Smooth muscle cell (in vitro differentiated cells): ENCODE results near the gene JAKMIP1. TPM values are rescaled to one million over a fixed set of nuclear protein-coding genes. Genes with fewer than 3 reads are reported as not detected.

Source experiments
- DNase-seq: peaks from one replicate; lab custom pipeline; 2025; ENCODE audit not compliant: unreplicated experiment; lab: John Stamatoyannopoulos, UW
- H2AFZ ChIP-seq: fragments of 200-600 bp; sonication (generic); 2 replicates; pipeline ENCODE4 v1.6.0; 2016; ENCODE audit warnings: antibody characterized with exemption, low read depth, mild to moderate bottlenecking
- H3F3A ChIP-seq: fragments of 200-600 bp; sonication (generic); 2 replicates; pipeline ENCODE4 v1.6.0; 2017; ENCODE audit warnings: antibody characterized with exemption, low read depth
- H3K27ac ChIP-seq: fragments of 200-600 bp; sonication (generic); 2 replicates; pipeline ENCODE4 v1.5.1; 2016; ENCODE audit warnings: low read depth, mild to moderate bottlenecking
- H3K27me3 ChIP-seq: fragments of 200-600 bp; sonication (generic); 2 replicates; pipeline ENCODE4 v1.6.1; 2016; ENCODE audit warnings: low read depth, mild to moderate bottlenecking
- H3K36me3 ChIP-seq: fragments of 200-600 bp; sonication (generic); 2 replicates; pipeline ENCODE4 v1.5.1; 2016; ENCODE audit warnings: low read depth
- H3K4me1 ChIP-seq: fragments of 200-600 bp; sonication (generic); 2 replicates; pipeline ENCODE4 v1.5.1; 2016; ENCODE audit warnings: low read depth
- H3K4me2 ChIP-seq: fragments of 200-600 bp; sonication (generic); 2 replicates; pipeline ENCODE4 v1.6.0; 2016; ENCODE audit warnings: mild to moderate bottlenecking
- H3K4me3 ChIP-seq: fragments of 200-600 bp; sonication (generic); 2 replicates; pipeline ENCODE4 v1.5.1; 2016; ENCODE audit warnings: mild to moderate bottlenecking
- H3K79me2 ChIP-seq: fragments of 200-600 bp; sonication (generic); 2 replicates; pipeline ENCODE4 v1.6.0; 2016; ENCODE audit warnings: low read depth, mild to moderate bottlenecking
- H3K9ac ChIP-seq: fragments of 200-600 bp; sonication (generic); 2 replicates; pipeline ENCODE4 v1.6.0; 2016; ENCODE audit warnings: low read depth
- H3K9me3 ChIP-seq: fragments of 200-600 bp; sonication (generic); replicated peaks from 2 replicates; pipeline ENCODE4 v1.5.1; 2016; ENCODE audit warnings: low read depth
- H4K20me1 ChIP-seq: fragments of 200-600 bp; sonication (generic); 2 replicates; pipeline ENCODE4 v1.6.0; 2016; ENCODE audit warnings: low read depth
- WGBS: methylation state at CpG from one replicate; pipeline ENCODE4 v1.1.7; 2016; ENCODE audit warnings: low lambda C conversion rate; 5-methylcytosine and 5-hydroxymethylcytosine counted together
- polyA plus RNA-seq: library from polyadenylated mRNA; unstranded; fragments of >200 nt; fragmentation: Nextera tagmentation; extraction: Ambion mirVana; gene quantifications from 2 replicates; pipeline ENCODE4 v1.2.1, GENCODE V29; 2016
- total RNA-seq: library from RNA; depleted of rRNA; stranded (reverse); fragments of >200 nt; gene quantifications from 2 replicates; pipeline ENCODE4 v1.2.3, GENCODE V29; 2014
- TF ChIP-seq, protein P1 (sequence below): fragments of 200-600 bp; sonication (generic); IDR thresholded peaks from 2 replicates; pipeline ENCODE4 v1.5.1; 2017; ENCODE audit warnings: borderline replicate concordance, mild to moderate bottlenecking, antibody characterized with exemption; ENCODE audit not compliant: insufficient read depth, poor library complexity, severe bottlenecking

JAKMIP1 gene
- total and polyA plus RNA-seq, 2 experiments from 2014 or later, result 0.64 TPM; not detected in 1

DNA sequence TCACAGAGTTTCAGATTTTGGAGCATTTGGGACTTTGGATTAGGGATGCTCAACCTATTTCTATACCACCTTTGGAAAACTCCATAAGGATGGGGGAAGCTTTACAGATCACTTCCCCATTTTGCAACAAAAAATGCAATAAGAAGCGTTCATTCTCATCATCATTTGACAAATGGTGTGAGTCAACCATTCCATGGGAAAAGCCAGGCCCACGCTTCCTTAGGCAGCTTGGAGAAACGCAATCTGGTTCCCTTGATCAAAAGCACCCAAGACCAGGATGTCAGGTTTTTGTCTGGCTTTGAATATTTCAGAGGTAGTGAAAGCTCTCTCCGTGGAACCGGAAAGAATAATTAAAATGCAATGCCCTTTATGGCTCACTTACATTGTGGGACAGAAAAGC lies 102.8 kb downstream of the JAKMIP1 start:
- Histone ChIP-seq H3K9ac (no peak overlapping the region), H2AFZ (no peak overlapping the region), H3K4me3 (no peak overlapping the region), H3K27me3 (peaks cover 21% of the 10 kb centered on the region), H3K4me1 (no peaks in the 10 kb centered on the region), H3K79me2 (no peaks in the 10 kb centered on the region), H3K9me3 (no peaks in the 10 kb centered on the region), H3K27ac (no peak overlapping the region), H4K20me1 (no peaks in the 10 kb centered on the region), H3K36me3 (no peaks in the 10 kb centered on the region), H3K4me2 (no peak overlapping the region), H3F3A (no peaks in the 10 kb centered on the region)
- 84% methylated on average over 5 of the region's 5 CpGs for WGBS
- DNase-seq, result no peak
- TF ChIP-seq, protein P1, sequence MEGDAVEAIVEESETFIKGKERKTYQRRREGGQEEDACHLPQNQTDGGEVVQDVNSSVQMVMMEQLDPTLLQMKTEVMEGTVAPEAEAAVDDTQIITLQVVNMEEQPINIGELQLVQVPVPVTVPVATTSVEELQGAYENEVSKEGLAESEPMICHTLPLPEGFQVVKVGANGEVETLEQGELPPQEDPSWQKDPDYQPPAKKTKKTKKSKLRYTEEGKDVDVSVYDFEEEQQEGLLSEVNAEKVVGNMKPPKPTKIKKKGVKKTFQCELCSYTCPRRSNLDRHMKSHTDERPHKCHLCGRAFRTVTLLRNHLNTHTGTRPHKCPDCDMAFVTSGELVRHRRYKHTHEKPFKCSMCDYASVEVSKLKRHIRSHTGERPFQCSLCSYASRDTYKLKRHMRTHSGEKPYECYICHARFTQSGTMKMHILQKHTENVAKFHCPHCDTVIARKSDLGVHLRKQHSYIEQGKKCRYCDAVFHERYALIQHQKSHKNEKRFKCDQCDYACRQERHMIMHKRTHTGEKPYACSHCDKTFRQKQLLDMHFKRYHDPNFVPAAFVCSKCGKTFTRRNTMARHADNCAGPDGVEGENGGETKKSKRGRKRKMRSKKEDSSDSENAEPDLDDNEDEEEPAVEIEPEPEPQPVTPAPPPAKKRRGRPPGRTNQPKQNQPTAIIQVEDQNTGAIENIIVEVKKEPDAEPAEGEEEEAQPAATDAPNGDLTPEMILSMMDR, result no peak

DNA sequence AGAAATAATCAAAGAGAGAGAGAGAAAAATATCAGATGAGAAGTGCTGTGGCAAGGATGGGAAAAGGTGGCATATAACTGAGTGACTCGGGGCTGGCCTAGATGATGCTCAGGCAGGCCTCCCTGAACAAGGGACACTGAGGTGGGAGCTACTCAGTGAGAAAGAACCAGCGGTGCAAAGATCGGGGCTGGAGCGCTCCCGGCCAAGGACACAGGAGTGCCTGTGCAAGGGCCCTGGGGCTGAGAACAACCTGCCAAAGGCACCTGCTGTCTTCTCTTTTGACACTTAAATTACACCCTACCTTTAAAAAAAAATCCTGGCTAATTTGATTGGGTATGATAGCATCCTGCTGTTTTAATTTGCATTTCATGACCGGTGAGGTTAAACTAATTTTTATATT lies 104.5 kb downstream of the JAKMIP1 start:
- TF ChIP-seq, protein P1, result no peak
- no peak for DNase-seq
- Histone ChIP-seq H3F3A (no peaks in the 10 kb centered on the region), H3K27ac (no peak overlapping the region), H3K4me3 (no peak overlapping the region), H3K9me3 (no peaks in the 10 kb centered on the region), H3K79me2 (no peaks in the 10 kb centered on the region), H3K36me3 (no peaks in the 10 kb centered on the region), H4K20me1 (no peaks in the 10 kb centered on the region), H3K4me1 (no peaks in the 10 kb centered on the region), H3K4me2 (no peak overlapping the region), H3K27me3 (peaks cover 31% of the 10 kb centered on the region), H2AFZ (no peak overlapping the region), H3K9ac (no peak overlapping the region)
- 93% methylated on average over 6 of the region's 6 CpGs for WGBS

DNA sequence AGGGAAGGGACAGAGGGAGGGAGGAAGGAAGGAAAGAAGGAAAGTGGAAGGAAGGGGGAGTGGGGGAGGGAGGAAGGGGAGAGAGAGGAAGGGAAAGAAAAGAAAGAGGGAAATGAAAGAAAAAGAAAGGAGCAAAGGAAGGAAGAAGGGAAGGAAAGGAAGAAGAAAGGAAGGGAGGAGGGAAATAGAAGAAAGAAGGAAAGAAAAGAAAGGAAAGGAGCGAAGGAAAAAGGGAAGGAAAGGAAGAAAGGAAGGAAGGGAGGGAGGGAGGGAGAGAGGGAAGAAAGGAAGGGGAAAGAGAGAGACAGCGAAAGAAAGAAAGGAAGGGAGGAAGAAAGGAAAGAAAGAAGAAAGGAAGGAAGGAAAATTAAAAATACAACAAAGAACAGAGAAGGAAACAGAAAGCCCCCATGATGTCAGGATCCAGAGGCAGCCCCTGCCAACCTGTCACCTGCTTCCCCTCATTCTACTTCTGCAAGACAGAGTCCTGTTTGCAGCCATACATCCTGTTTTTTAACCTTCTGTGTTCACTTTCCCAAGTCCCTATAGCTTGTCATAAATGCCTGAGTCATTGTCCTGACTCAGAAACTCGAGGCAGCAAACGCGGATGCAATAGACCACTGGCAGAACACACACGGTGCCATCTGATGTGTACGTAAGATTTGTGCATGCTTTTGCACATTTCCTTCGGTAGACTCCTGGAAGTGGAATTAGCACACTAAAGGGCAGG lies 105.2 kb downstream of the JAKMIP1 start:
- no peaks in the 10 kb centered on the region for H3K4me1 ChIP-seq
- H4K20me1 ChIP-seq, result no peaks in the 10 kb centered on the region
- 35% methylated on average over 7 of the region's 8 CpGs for WGBS
- H3K36me3 ChIP-seq, result no peaks in the 10 kb centered on the region
- H3K4me3 ChIP-seq, result no peak overlapping the region
- TF ChIP-seq, protein P1, result no peak
- no peak overlapping the region for H3K4me2 ChIP-seq
- peaks cover 33% of the 10 kb centered on the region for H3K27me3 ChIP-seq
- no peaks in the 10 kb centered on the region for H3F3A ChIP-seq
- no peak overlapping the region for H2AFZ ChIP-seq
- H3K9me3 ChIP-seq, result no peaks in the 10 kb centered on the region
- no peak for DNase-seq
- no peaks in the 10 kb centered on the region for H3K79me2 ChIP-seq
- no peak overlapping the region for H3K9ac ChIP-seq
- no peak overlapping the region for H3K27ac ChIP-seq

DNA sequence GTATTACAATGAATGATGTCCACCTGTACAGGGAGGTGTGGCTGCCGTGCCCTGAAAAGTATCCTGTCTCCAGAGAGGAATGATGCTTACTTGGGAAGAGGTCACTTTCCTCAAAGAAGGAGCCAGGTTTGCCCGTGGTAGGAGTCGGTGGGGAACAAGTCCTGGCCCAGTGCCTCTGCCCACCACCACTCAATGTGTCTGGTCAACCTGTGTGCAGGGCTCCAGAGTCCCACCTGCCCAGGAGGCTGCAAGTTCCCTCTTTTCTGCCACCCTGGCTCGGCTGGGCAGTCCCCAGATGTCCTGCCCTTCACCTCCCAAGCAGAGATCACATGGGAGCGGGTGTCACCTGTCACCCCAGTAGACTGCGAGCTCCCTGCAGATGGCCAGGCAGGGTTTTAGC lies 106.7 kb downstream of the JAKMIP1 start:
- peaks cover 22% of the 10 kb centered on the region for H3K27me3 ChIP-seq
- no peak for DNase-seq
- TF ChIP-seq, protein P1, result no peak
- H3K4me1 ChIP-seq, result no peaks in the 10 kb centered on the region
- H4K20me1 ChIP-seq, result no peaks in the 10 kb centered on the region
- 95% methylated on average over 6 of the region's 6 CpGs for WGBS
- no peaks in the 10 kb centered on the region for H3K36me3 ChIP-seq
- no peak overlapping the region for H3K27ac ChIP-seq
- no peak overlapping the region for H2AFZ ChIP-seq
- H3K9ac ChIP-seq, result no peak overlapping the region
- no peak overlapping the region for H3K4me3 ChIP-seq
- H3K4me2 ChIP-seq, result no peak overlapping the region
- H3K79me2 ChIP-seq, result no peaks in the 10 kb centered on the region
- no peaks in the 10 kb centered on the region for H3K9me3 ChIP-seq
- no peaks in the 10 kb centered on the region for H3F3A ChIP-seq
